Measurements from ENCODE around the gene TRPM3. TPM values are rescaled to one million over a fixed set of nuclear protein-coding genes. Genes with fewer than 3 reads are reported as not detected.
A peak's percentile ranks its signal among the peaks of the same experiment; 100 is the strongest.

The TRPM3 gene
- total and polyA plus RNA-seq, 4 donors: 0.07 to 0.89 (median 0.67) TPM

DNA sequence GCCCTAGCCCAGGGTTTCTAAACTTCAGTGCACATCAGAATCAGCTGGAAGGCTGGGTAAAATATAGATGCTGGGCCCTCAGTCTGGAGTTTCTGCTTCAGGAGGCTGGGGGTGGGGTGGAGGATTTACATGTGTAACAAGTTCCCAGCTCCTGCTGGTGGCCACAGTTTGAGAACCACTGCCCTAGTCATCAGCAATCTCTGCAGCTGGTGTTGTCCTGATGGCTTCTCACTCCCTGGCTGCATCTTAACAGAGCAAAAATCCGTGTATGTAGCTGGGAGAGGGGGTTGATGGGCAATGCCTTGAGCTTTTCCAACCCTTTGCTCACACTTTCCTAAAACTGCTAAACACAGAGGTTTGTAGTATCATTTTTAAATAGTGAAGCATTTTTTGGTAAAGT is 520.9 kb downstream of the TRPM3 start:
- WGBS: 50% methylated on average over 1 of the region's 1 CpG
- Histone ChIP-seq H3K36me3 (ENCODE audit: control insufficient read depth in 4 of 4, insufficient read depth in 3 of 4, low read depth in 1 of 4, low read length in 3 of 4) (no peaks in the 10 kb centered on the region), H3K4me3 (ENCODE audit: low read depth in 1 of 3, low read length in 3 of 3) (no peak overlapping the region), H3K4me1 (ENCODE audit: control insufficient read depth in 4 of 4, insufficient read depth in 4 of 4, low read length in 3 of 4) (peaks cover 1 to 9% (median 7%) of the 10 kb centered on the region in 4 donors), H3K27ac (ENCODE audit: low read depth in 1 of 2, low read length in 2 of 2) (peak overlapping the region; percentile 42 to 60), H3K9me3 (ENCODE audit: control insufficient read depth in 4 of 4, low read length in 3 of 4) (no peaks in the 10 kb centered on the region), H3K27me3 (ENCODE audit: control insufficient read depth in 4 of 4, insufficient read depth in 4 of 4, low read length in 3 of 4) (no peaks in the 10 kb centered on the region), H3K9ac (ENCODE audit: low read depth in 1 of 2, low read length in 2 of 2) (peak overlapping the region in 1 of 2 donors; percentile 6)
- DNase-seq (ENCODE audit: low spot score): no peak
- TF ChIP-seq RXRA (IDR thresholded peaks at IDR 0.05): no peak
- TF ChIP-seq FOXA1 (IDR thresholded peaks at IDR 0.05): no peak
- no peak for TF ChIP-seq GABPA (IDR thresholded peaks at IDR 0.05 in 1 of 2, conservative IDR thresholded peaks at IDR 0.05 in 1 of 2)
- TF ChIP-seq RAD21 (IDR thresholded peaks at IDR 0.05): peak in 1 of 2 donors; percentile 14

DNA sequence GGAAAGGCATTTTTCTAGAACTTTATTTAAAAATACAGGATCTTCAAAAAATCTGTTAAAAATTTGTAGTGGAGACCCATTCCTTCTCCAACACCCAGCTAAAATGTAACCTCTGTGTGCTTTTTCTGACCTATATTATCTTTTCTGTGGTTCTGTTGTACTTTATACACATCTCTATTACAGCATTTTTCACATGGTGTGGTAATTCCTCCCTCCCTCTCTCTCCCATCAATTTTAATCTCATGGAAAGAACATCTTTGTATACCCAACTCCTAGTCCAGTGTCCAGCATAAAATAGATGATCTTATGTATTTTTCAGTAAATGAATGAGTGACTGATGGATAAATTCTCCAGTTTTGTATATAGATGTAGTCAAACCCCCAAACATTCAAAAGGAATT is 523.5 kb downstream of the TRPM3 start:
- DNase-seq (ENCODE audit: low spot score): no peak
- TF ChIP-seq RXRA (IDR thresholded peaks at IDR 0.05) (no peak), FOXA1 (IDR thresholded peaks at IDR 0.05) (no peak), HNF4G (IDR thresholded peaks at IDR 0.05) (no peak), YY1 (IDR thresholded peaks at IDR 0.05) (no peak), RAD21 (IDR thresholded peaks at IDR 0.05) (no peak), HNF4A (conservative IDR thresholded peaks at IDR 0.05) (no peak)
- TF ChIP-seq, protein P1, sequence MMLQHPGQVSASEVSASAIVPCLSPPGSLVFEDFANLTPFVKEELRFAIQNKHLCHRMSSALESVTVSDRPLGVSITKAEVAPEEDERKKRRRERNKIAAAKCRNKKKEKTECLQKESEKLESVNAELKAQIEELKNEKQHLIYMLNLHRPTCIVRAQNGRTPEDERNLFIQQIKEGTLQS (IDR thresholded peaks at IDR 0.05): no peak
- TF ChIP-seq, protein P2, sequence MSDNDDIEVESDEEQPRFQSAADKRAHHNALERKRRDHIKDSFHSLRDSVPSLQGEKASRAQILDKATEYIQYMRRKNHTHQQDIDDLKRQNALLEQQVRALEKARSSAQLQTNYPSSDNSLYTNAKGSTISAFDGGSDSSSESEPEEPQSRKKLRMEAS (IDR thresholded peaks at IDR 0.05): no peak
- TF ChIP-seq, protein P3, sequence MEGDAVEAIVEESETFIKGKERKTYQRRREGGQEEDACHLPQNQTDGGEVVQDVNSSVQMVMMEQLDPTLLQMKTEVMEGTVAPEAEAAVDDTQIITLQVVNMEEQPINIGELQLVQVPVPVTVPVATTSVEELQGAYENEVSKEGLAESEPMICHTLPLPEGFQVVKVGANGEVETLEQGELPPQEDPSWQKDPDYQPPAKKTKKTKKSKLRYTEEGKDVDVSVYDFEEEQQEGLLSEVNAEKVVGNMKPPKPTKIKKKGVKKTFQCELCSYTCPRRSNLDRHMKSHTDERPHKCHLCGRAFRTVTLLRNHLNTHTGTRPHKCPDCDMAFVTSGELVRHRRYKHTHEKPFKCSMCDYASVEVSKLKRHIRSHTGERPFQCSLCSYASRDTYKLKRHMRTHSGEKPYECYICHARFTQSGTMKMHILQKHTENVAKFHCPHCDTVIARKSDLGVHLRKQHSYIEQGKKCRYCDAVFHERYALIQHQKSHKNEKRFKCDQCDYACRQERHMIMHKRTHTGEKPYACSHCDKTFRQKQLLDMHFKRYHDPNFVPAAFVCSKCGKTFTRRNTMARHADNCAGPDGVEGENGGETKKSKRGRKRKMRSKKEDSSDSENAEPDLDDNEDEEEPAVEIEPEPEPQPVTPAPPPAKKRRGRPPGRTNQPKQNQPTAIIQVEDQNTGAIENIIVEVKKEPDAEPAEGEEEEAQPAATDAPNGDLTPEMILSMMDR (IDR thresholded peaks at IDR 0.05; ENCODE audit: low read depth, low read length, missing input control): no peak
- TF ChIP-seq, protein P4, sequence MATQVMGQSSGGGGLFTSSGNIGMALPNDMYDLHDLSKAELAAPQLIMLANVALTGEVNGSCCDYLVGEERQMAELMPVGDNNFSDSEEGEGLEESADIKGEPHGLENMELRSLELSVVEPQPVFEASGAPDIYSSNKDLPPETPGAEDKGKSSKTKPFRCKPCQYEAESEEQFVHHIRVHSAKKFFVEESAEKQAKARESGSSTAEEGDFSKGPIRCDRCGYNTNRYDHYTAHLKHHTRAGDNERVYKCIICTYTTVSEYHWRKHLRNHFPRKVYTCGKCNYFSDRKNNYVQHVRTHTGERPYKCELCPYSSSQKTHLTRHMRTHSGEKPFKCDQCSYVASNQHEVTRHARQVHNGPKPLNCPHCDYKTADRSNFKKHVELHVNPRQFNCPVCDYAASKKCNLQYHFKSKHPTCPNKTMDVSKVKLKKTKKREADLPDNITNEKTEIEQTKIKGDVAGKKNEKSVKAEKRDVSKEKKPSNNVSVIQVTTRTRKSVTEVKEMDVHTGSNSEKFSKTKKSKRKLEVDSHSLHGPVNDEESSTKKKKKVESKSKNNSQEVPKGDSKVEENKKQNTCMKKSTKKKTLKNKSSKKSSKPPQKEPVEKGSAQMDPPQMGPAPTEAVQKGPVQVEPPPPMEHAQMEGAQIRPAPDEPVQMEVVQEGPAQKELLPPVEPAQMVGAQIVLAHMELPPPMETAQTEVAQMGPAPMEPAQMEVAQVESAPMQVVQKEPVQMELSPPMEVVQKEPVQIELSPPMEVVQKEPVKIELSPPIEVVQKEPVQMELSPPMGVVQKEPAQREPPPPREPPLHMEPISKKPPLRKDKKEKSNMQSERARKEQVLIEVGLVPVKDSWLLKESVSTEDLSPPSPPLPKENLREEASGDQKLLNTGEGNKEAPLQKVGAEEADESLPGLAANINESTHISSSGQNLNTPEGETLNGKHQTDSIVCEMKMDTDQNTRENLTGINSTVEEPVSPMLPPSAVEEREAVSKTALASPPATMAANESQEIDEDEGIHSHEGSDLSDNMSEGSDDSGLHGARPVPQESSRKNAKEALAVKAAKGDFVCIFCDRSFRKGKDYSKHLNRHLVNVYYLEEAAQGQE (IDR thresholded peaks at IDR 0.05): no peak
- Histone ChIP-seq H3K27me3 (ENCODE audit: control insufficient read depth in 4 of 4, insufficient read depth in 4 of 4, low read length in 3 of 4) (no peaks in the 10 kb centered on the region), H3K27ac (ENCODE audit: low read depth in 1 of 2, low read length in 2 of 2) (no peak overlapping the region), H3K9ac (ENCODE audit: low read depth in 1 of 2, low read length in 2 of 2) (no peak overlapping the region), H3K4me1 (ENCODE audit: control insufficient read depth in 4 of 4, insufficient read depth in 4 of 4, low read length in 3 of 4) (peaks cover 1 to 9% (median 7%) of the 10 kb centered on the region in 4 donors), H3K9me3 (ENCODE audit: control insufficient read depth in 4 of 4, low read length in 3 of 4) (no peaks in the 10 kb centered on the region), H3K36me3 (ENCODE audit: control insufficient read depth in 4 of 4, insufficient read depth in 3 of 4, low read depth in 1 of 4, low read length in 3 of 4) (no peaks in the 10 kb centered on the region), H3K4me3 (ENCODE audit: low read depth in 1 of 3, low read length in 3 of 3) (no peak overlapping the region)

DNA sequence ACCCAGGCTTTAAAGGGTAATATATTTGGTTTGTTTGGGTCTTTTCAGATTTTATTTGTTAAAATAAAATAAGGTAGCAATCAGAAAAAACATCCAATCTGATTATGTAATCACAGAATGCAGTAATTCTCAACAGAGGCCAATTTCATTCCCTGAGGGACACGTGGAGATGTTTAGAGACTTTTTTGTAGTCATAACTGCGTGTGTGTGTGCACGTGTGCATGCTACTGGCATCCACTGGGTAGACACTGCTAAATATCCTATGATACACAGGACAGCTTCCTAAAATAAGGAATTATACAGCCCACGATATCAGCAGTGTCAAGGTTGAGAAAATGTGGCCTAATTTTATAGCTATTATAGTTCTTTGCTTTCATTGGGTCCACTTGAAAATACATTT is 526.2 kb downstream of the TRPM3 start:
- Histone ChIP-seq H3K4me3 (ENCODE audit: low read depth in 1 of 3, low read length in 3 of 3) (no peak overlapping the region), H3K9ac (ENCODE audit: low read depth in 1 of 2, low read length in 2 of 2) (no peak overlapping the region), H3K9me3 (ENCODE audit: control insufficient read depth in 4 of 4, low read length in 3 of 4) (no peaks in the 10 kb centered on the region), H3K4me1 (ENCODE audit: control insufficient read depth in 4 of 4, insufficient read depth in 4 of 4, low read length in 3 of 4) (no peaks in the 10 kb centered on the region), H3K27ac (ENCODE audit: low read depth in 1 of 2, low read length in 2 of 2) (no peak overlapping the region), H3K27me3 (ENCODE audit: control insufficient read depth in 4 of 4, insufficient read depth in 4 of 4, low read length in 3 of 4) (no peaks in the 10 kb centered on the region), H3K36me3 (ENCODE audit: control insufficient read depth in 4 of 4, insufficient read depth in 3 of 4, low read depth in 1 of 4, low read length in 3 of 4) (no peaks in the 10 kb centered on the region)
- TF ChIP-seq RAD21 (IDR thresholded peaks at IDR 0.05) (no peak), FOXA1 (IDR thresholded peaks at IDR 0.05) (no peak), HNF4G (IDR thresholded peaks at IDR 0.05) (no peak)
- TF ChIP-seq, protein P1 (IDR thresholded peaks at IDR 0.05): no peak
- TF ChIP-seq, protein P3 (IDR thresholded peaks at IDR 0.05; ENCODE audit: low read depth, low read length, missing input control): no peak
- DNase-seq (ENCODE audit: low spot score): no peak
- WGBS: 85% methylated on average over 4 of the region's 4 CpGs

Measured in liver (tissue), 9 donors.